ENCODE results near the gene PACRG.

The PACRG gene

DNA sequence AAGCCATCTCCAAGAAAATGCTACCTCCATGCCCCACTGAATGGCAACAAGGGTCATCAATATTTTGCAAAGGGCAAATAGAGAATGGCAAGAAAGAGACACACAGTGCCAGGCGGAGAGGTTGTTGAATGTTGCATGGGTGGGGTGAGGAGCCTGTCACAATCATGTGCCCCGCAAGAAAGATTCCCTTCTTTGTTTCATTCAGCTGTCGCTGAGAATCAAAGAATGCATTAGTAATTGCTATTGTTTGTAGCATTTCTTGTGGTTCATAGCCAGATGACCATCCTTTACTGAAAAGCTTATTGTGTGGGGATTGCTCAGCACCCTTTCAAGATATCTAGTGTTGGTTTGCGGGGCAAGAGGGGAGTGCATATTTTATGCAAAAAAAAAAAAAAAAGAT is 520.3 kb downstream of the PACRG start:
- no peak for DNase-seq (ENCODE audit: low read depth)

DNA sequence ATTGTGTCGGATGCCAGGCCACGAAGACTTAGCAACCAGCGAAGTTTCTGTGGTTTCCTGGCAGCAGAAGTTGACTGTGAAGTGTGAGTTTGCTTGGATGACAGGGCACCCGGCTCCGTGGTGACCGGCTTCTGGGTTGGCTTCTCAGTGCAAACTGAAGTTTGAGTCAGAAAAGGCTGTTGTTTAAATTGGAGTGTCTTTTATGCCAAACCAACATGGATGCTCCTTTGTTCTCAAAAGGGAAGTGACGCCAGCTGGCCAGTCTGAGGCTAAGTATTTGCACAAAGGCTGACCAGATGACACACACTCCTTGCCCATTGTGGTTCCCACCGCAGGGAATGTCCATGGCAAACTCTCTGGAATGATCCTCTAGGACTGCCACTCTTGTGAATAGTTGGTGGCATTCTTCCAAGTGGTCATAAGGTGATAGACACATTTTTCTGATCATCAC is 521.9 kb downstream of the PACRG start:
- DNase-seq (ENCODE audit: low read depth): no peak

DNA sequence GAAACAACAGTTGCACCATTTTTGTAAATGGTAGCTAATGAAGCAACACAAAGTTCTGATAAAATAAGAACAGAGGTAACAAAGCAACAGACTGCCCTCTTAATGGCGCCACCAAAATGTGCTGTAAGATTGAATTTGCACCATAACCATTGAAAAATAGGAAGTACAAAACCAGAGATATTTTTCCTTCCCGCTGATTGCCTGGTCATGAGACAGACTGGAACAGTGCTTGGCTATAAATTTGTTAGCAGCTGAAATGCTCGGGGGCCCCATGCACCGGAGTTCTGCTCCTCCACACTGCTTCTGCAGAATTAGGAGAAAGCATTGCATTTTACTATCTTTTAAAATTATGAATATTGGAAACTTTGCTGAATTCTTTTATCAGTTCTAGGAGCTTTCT is 522.3 kb downstream of the PACRG start:
- no peak for DNase-seq (ENCODE audit: low read depth)

DNA sequence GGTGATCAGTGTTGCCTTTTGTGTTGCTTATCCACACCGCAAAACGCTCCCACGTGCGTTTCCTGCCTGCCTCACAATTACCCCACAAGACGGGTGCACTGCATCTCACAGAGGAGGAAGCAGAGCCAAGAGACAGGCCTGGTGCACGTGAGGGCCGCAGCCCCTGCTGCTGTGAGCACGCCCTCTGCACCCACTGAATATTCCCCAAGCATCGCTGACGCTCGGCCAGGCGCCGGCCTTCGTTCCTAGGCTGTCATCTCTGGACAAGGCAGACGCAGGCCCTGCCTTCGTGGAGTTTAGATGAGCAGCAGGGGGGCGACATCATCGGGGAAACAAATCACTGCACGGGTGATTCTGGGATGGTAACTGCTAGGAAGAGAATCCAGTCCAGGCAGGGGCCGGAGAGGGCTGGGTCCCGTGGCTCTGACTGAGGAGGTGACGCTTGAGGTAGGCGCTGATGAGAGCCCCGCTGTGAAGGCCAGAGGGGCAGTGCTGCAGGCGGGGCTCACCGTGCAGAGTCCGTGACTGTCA is 524.4 kb downstream of the PACRG start:
- no peak for DNase-seq (ENCODE audit: low read depth)

DNA sequence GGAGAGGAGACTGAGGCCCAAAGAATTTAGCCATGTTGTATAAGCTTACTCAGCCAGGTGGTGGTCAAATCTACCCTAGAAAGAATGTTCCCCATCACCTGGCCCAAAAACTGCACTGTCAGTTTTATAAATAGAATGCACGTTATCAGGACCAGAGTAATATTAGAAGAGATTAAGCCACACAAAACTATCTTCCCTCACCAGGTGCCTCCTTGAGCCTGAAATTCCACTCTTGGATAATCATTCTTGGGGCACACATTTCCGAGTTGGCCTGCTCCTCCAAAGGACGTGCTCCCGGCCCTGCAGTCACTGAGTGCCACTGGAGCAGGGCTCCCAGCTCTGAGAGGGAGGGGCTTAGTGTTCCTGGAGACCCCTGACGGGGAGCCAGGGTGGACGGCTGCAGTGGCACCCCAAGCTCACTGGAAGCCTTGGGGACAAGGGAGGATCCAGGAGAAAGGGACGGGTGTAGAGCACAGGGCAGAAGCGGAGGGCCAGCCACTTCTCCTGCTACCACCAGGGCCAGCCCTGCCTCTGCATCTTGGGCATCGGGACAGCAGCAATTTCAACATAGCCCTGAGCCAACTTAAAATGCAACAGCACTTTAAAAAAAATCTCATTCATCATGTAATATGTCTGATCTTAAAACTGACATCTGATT is 525.9 kb downstream of the PACRG start:
- no peak for DNase-seq (ENCODE audit: low read depth)

DNA sequence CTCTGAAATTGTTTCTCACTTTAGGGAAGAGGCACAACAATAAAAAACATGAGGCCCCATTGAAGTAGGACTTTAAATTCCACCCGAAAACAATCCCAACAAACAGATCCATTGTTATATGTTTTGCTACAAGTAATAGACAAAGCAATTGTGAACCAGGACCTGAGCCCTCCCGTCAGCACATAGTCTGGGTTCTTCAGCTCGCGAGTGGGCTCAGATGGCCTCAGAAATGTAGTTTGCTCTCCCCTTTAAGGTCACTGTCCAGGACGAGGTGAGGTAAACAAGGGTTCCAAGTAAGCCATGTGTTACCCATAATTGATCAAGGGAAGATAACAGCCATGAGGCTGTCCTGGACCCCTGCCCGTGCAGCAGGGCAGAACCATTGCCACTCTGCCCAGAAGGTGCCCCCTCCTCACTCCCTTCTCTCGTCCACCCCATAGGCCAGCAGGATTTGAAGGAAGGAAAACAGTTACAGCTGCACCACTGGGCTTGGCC is 526.6 kb downstream of the PACRG start:
- no peak for DNase-seq (ENCODE audit: low read depth)

DNA sequence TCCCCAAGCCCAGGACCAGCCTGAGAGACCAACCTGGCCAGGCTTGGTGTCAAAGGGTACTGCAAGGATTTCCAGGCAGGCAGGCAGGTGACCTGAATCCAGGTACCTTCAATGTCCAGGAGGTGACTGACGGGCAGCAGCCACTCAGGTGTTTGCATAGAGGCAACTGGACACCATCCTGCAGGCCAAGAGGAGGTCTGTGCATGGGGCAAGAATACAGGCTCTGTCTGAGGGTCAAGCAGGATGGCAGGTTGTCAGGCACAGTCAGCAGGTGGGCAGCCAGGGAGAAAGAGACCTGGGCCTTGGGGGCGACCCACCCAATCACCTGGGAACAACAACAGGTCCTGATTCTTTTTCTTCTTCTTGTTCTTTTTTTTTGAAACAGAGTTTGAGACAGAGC is 527.5 kb downstream of the PACRG start:
- no peak for DNase-seq (ENCODE audit: low read depth)

DNA sequence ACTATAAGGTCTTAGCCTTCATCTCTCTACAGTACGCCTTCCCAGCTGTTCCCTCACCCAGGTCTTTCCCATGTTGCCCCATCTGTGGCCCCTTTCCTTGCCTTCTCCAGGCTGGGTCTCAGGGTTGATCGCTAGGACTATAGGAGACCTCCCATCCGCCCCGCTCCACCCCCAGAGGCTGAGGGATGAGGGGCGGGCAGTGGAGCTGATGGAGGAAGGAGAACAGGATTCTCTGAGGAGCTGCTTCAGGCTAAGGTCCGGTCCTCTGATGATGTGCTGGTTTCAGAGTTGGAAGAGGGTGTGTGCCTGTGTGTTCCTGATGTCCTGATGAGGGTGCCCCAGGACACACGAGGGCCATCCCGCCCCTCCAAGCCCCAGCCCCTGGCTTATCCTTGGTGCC is 531.9 kb downstream of the PACRG start:
- DNase-seq (ENCODE audit: low read depth): no peak

DNA sequence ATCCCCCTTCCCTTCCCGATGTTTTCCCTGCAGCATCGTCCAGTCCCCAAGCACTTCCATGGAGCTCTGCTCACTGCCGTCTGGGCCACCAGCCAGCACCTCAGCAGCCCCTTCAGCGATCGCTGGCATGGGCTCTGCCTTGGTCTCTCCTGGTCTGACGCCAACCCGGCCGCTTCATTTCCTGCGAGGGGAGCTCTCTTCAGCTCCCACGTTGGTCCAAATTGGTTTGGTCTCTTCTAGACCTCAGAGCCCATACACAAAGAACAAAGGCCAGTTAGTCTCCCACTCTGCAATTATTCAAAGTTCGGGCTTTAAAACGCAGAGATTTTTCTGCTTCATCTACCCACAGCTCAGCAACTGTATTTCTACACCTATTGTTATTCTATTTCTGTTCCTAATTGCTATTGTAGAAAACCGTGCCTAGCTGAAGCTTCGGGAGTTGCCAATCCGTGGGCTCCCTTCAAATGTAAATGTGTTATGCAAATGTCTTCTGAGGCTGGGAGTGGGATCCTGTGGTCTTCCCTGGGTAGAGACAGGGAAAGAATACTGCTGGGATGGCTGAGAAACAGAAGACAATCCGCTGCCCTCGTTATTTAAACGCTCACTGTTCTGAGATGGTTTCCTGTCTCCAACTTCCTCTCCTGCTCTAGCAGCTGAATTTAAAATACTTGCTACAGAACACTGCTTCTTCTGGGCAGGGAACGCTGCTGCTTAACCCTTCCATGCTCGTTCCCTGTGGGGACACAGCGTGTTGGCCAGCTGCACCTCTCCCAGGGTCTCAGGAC is 532.5 kb downstream of the PACRG start:
- DNase-seq (ENCODE audit: low read depth): no peak

DNA sequence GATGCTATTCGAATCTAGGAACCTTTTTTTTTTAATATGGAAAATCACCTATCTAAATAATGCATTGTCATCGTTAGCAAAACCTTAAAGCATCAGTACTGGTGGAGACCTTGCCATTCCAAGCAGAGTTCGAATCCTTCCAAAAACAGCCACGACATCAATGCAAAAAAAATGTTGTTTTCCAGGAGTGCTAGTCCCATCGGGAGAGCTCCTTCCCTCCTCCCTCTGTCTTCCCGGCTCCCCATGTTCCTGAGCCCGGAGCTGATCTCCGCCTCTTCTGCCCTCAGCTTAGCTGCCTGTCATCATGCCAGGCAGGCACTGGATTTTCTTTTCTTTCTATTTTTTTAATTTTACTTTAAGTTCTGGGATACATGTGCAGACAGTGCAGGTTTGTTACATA is 533.1 kb downstream of the PACRG start:
- no peak for DNase-seq (ENCODE audit: low read depth)

DNA sequence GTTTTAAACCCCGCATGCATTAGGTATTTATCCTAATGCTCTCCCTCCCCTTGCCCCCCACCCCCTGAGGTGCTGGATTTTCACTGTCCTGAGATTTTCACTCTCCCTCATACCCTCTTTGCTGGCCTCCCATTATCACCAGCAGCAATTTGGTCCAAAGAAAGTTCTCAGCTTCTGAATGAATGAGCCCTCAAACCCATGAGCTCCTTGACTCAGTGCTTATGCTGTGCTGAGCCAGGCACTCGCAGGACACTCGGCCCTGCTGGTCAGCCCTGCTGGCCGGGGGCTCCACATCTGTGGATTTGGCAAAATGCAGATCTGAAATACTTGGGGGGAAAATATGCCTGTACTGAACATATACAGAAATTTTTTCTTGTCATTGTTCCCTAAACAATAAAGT is 533.6 kb downstream of the PACRG start:
- no peak for DNase-seq (ENCODE audit: low read depth)

DNA sequence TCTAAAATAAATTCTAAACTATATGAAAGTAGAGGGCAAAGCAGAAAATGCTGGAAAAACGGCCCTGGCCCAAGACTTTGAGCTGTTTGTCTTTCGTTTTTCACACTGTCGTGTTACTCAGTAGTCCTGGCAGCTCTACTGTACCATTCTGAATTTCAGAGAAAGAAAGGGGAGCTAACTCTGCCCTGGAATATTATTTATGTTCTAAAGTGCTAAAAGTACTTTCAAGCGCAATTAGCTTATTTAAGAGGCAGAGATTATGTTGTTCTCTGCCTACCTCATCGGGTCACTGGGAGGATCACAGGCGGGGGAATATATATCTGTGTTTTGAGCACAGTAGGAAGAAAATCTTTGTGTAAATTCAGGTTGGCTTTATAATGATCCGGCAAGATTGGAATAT is 534.3 kb downstream of the PACRG start:
- DNase-seq (ENCODE audit: low read depth): no peak

DNA sequence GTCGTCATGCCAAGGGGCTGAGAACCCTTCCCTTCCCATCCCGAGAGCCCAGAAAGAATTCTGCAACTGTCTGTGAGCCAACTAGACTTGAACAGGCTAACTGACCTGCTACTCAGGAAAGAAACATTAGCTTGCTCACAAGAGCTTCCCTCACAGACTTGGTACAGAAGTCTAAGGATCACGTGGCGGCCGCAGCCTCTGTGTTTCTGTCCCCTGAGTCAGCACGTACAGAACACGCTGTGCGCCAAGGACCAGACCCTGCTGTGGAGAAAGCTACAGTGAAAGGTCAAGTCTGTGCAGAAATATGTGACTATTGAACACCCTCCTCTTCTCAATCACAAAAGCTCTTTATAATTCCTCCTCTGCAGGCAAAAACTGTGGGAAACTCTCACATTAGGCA is 535.4 kb downstream of the PACRG start:
- DNase-seq (ENCODE audit: low read depth): no peak

DNA sequence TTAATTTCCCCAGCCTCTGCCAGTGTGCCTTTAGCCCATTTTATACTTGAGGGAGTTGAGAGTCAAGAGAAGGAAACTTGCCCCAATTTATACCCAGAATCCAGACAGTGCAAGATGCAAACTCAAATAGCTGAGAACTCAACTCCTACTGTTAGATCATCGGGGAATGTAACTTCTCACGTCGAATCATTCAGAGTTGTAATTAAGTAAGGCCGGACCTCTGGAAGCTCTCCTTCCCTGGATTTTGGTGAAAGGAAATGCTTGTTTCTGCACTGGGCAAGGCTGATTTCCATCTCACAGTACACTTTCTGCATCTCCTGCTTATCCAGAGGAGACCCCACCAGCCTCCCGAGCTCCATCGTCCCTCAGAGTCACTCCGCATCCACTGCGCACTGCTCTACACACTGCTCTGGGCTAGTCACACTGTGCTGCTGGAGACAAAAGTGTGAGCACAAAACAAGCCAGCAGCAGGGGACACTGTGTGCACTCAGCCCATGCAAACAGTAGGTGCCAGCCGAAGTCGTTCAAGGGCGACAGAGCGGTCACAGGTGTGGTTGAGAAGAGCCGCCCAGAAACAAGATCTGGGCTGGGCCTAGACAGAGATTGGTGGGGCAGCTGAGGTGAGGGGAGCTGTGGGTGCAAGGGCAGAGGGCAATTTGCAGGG is 536.4 kb downstream of the PACRG start:
- DNase-seq (ENCODE audit: low read depth): no peak

DNA sequence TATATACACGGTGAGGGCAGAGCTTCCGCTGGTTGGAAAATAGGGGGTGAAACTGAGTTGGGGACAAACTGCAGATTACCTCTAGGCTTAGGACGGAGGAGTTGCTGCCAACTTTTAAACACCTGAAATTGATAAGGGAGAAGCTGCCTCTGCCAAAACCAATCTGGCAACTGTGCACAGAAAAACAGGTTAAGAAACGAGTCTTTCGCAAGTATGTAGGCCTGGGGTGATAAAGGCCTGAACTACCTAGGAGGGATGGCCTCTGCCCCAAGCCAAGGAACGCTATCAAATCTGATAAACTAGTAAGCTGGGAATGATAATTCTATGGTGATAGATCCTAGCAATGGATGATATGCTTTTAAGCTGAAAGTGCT is 536.9 kb downstream of the PACRG start:
- no peak for DNase-seq (ENCODE audit: low read depth)

DNA sequence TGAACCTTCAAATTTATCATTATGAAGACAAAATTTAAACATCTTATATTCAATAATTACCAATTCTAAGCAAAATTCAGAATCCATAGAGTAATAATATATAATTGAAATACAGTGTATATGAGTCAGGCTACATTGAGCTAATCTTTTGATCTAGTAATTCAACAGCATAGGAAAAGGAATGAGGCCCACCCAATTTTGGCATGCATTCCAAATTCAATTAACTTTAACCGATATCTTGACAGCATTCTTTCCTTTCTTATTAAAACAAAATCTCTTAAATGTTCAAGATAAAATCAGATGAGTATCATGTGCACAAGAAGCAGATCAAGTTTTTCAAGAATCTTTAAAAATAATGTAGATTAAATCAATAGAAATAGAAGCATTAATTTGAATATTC is 553.9 kb downstream of the PACRG start:
- DNase-seq (ENCODE audit: low read depth): no peak

DNA sequence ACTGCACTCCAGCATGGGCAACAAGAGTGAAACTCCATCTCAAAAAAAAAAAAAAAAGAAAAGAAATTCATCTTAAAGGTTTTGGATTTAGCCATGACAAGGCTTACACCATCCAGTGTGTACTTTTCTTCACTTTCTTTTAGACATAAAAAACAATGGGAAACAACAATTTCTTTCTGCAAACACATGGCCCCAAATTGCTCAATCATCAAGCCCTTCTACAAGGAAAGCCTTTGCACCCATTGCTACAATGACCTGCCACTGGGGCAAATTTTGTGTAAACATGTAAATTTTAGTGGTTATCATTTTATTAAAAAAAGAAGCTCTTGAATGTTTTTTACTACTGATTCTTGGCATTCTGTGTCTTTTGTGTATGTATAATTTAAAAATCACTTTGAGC is 554.9 kb downstream of the PACRG start:
- no peak for DNase-seq (ENCODE audit: low read depth)

DNA sequence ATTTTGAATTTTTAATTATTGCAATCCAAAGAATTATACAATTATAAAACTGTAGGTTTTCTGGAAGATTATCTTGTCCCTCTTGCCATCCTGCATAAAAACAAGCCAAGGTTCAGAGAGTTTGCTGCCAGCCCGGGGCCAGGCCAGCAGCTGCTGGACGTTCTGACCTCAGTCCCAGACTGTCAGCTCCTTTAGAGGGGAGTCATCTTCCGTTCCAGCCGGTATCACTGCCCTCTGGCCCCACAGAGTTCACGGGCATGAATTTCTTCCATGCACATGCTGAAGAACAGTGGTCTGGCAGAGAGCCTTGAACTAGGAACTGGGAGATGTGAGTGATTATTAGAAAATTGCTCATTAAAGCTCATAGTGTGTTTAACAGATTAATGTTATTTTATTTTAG is 556.4 kb downstream of the PACRG start:
- no peak for DNase-seq (ENCODE audit: low read depth)

DNA sequence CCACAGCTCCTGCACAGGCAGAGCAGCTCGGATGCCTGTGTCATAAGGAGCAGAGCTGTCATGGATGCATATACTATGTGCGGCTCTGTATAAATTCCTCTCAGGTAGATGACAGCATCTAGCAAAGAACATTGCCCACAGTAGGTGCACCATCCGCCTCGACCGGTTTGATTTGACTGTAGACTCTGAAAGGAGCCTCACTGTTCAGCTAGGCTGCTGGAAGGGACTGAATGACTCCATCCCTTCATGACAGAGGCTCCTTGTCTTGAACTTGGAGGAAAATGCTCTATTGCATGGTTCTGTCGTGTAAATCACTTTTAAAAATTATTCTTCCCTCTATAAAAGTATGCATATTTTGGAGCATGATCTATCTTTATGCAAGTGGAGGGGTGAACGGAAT is 557.9 kb downstream of the PACRG start:
- DNase-seq (ENCODE audit: low read depth): no peak

DNA sequence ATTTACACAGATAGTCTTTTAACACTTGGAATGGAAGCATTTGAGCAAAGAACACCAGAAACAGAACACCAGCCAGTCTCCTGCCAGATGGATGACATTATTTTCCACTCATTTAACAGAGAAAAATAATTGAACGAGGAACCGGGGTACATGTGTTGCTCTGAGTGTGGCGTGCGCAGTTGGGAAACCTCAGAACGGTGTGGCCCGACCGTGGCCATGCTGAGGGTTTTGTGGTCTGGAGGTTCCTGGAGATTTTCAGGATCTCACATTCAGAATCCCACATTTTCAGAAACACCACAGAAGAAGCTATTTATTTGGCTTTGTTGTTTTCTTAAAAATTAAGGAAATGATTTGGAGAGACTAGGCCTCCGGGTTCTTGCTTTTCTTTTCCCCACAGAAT is 559.9 kb downstream of the PACRG start:
- DNase-seq (ENCODE audit: low read depth): no peak

DNA sequence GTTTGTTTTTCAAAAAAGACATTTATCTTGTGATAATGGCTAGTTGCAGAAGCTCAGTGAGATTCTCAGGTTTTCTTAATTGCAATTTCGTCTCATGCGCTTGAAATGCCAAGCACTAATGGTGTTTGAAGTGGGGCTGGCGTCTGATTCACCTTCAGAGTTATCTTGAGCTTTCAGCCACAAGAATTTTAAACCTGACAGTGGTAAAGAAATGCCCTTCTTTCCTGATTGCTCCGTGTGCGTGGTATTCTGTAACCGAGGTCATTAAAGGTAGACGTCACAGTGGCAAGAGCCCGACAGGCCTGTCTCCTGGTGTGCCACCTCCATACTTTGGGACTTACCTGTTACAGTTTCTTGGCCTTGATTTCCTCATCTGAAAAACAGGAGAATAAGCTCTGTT is 560.3 kb downstream of the PACRG start:
- DNase-seq (ENCODE audit: low read depth): no peak

DNA sequence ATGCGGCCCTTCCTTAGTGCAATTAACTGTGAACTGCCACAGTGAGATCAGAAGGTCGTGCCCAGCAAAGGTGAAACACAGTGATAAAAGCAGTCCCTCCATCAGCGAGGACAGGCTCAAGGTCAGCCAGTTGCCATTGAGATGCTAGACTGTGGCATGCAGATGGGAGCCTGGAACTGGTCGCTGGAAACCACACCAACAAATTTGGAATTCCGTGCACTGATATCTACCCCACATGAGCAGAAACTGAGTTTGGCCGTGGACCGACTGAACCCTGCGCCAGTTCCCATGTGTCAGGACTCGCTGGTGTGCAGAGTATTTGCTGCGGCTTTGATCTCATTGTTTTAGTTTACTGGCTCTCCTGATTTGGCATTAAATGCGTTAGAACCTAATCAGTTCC is 561.1 kb downstream of the PACRG start:
- no peak for DNase-seq (ENCODE audit: low read depth)

DNA sequence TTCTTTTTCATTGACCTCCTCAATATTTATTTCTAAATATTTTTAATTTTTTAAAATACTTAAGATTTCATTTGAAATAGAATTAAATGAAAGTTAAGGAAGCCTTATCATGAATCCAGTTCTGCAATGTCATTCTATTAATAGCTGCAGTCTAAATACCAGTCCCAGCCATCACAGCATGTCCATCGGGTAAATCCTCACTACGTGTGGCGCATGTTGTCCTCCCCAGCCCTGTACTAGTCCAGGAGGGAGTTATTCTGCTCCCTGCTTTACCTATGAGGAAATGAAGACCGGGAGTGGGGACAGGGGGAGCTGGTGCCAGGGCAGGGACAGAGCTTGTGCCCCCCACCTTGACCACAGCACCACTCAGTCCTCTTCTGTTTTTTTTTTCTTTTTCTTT is 561.7 kb downstream of the PACRG start:
- DNase-seq (ENCODE audit: low read depth): no peak

Measured in stimulated activated CD8-positive, alpha-beta memory T cell treated with anti-CD3 and anti-CD28 coated beads, Interleukin-12 subunit alpha, Interleukin-12 subunit beta, amount 100 ng/mL, for 4 hours (primary cell).